HCT116 (cell line): Measurements from ENCODE around the gene C19orf38.

ENCODE experiments used
- CBX3 ChIP-seq: IDR thresholded peaks from 2 replicates; pipeline ENCODE4 v1.6.1; 2012; ENCODE audit warnings: low read depth
- CTCF ChIP-seq, 3 experiments: fragments of 200-600 bp in 1 of 3; sonication (generic) in 1 of 3; IDR thresholded peaks in 2 of 3; conservative IDR thresholded peaks in 1 of 3; 2 replicates each; pipeline ENCODE4 v1.5.1; 2012 to 2017; ENCODE audit warnings: low read depth in 2 of 3, low read length in 2 of 3, antibody characterized with exemption in 1 of 3, borderline replicate concordance in 1 of 3, control low read depth in 1 of 3, mild to moderate bottlenecking in 1 of 3, mixed read lengths in 1 of 3, mixed run types in 1 of 3, moderate library complexity in 1 of 3; ENCODE audit not compliant: insufficient read depth in 1 of 3
- EGR1 ChIP-seq: IDR thresholded peaks from 2 replicates; pipeline ENCODE4 v1.6.1; 2012; ENCODE audit warnings: low read depth
- ELF1 ChIP-seq: IDR thresholded peaks from 2 replicates; pipeline ENCODE4 v1.6.1; 2012; ENCODE audit warnings: low read depth, borderline replicate concordance
- EZH2 ChIP-seq: fragments of 200-600 bp; sonication (generic); IDR thresholded peaks from 2 replicates; pipeline ENCODE4 v1.6.1; 2017; ENCODE audit warnings: antibody characterized with exemption, mixed run types
- EZH2phosphoT487 ChIP-seq: fragments of 200-600 bp; IDR thresholded peaks from 2 replicates; pipeline ENCODE4 v1.6.1; 2018; ENCODE audit warnings: antibody characterized with exemption, borderline replicate concordance
- JUND ChIP-seq: IDR thresholded peaks from 2 replicates; pipeline ENCODE4 v1.6.1; 2012
- MAX ChIP-seq: IDR thresholded peaks from 2 replicates; pipeline ENCODE4 v1.6.1; 2012
- POLR2A ChIP-seq: IDR thresholded peaks from 2 replicates; pipeline ENCODE4 v1.7.0; 2011; ENCODE audit warnings: borderline replicate concordance; ENCODE audit not compliant: insufficient read depth, insufficient read length; ENCODE audit errors: extremely low read depth
- POLR2AphosphoS5 ChIP-seq: IDR thresholded peaks from 2 replicates; pipeline ENCODE4 v1.6.1; 2011; ENCODE audit warnings: mild to moderate bottlenecking, low read depth, low read length, moderate library complexity
- REST ChIP-seq: IDR thresholded peaks from 2 replicates; pipeline ENCODE4 v1.6.1; 2012; ENCODE audit warnings: low read depth
- ZBTB33 ChIP-seq: IDR thresholded peaks from 2 replicates; pipeline ENCODE4 v1.6.1; 2011; ENCODE audit warnings: mild to moderate bottlenecking, low read length, moderate library complexity; ENCODE audit not compliant: insufficient replicate concordance; ENCODE audit errors: extremely low read depth
- ZFX ChIP-seq: fragments of 450-650 bp; IDR thresholded peaks from 2 replicates; pipeline ENCODE4 v1.6.1; 2017
- ZNF274 ChIP-seq: fragments of 200-500 bp; sonication (Bioruptor generic); IDR thresholded peaks from 2 replicates; pipeline ENCODE4 v1.6.1; 2014; ENCODE audit warnings: mild to moderate bottlenecking, low read depth, low read length, inconsistent platforms

- no peak for TF ChIP-seq CTCF (IDR thresholded peaks at IDR 0.05 in 2 of 3, conservative IDR thresholded peaks at IDR 0.05 in 1 of 3; ENCODE audit: borderline replicate concordance in 1 of 3, insufficient read depth in 1 of 3, low read depth in 2 of 3, low read length in 2 of 3)
- TF ChIP-seq EGR1 = no peak
- no peak for TF ChIP-seq JUND
- TF ChIP-seq MAX = no peak
- TF ChIP-seq ZBTB33 = no peak
- no peak for TF ChIP-seq EZH2phosphoT487
- TF ChIP-seq POLR2A = no peak
- TF ChIP-seq ZFX = no peak
- no peak for TF ChIP-seq REST
- no peak for TF ChIP-seq POLR2AphosphoS5
- TF ChIP-seq ZNF274 = no peak
- no peak for TF ChIP-seq CBX3
- TF ChIP-seq EZH2 = no peak
- no peak for TF ChIP-seq ELF1
These were observed 2.4 kb downstream of the C19orf38 start for GRCh38 chr19:10850631-10851030.
